Measurements from ENCODE around the gene CMC4. TPM values are rescaled to one million over a fixed set of nuclear protein-coding genes. Genes with fewer than 3 reads are reported as not detected.

CMC4 gene
- total and polyA plus RNA-seq, 4 donors, result 5.5 to 18.6 (median 12.3) TPM

- no peaks in the 10 kb centered on the region for H3K36me3 ChIP-seq (ENCODE audit: control insufficient read depth, insufficient read depth, low read length)
- DNase-seq (ENCODE audit: low read depth in 4 of 6, low spot score in 6 of 6), result no peak
- H3K27ac ChIP-seq (ENCODE audit: low read depth, low read length), result no peak overlapping the region
- WGBS (ENCODE audit: insufficient coverage), result no CpG with 5 or more reads among the region's 1 CpG
- no peaks in the 10 kb centered on the region for H3K9me3 ChIP-seq (ENCODE audit: control insufficient read depth, insufficient read depth, low read length)
- no peaks in the 10 kb centered on the region for H3K27me3 ChIP-seq (ENCODE audit: control insufficient read depth, insufficient read depth, low read length)
- no peak overlapping the region for H3K4me3 ChIP-seq (ENCODE audit: low read depth, low read length)
- peaks cover 4% of the 10 kb centered on the region for H3K4me1 ChIP-seq (ENCODE audit: control insufficient read depth, insufficient read depth, low read length)
Observed at GRCh38 chrX:155056471-155056870, 14.5 kb downstream of the CMC4 start.

GRCh38 chrX:155055494-155055893 is 15.4 kb downstream of the CMC4 start:
- no peaks in the 10 kb centered on the region for H3K36me3 ChIP-seq (ENCODE audit: control insufficient read depth, insufficient read depth, low read length)
- H3K4me1 ChIP-seq (ENCODE audit: control insufficient read depth, insufficient read depth, low read length), result peaks cover 4% of the 10 kb centered on the region
- no peaks in the 10 kb centered on the region for H3K27me3 ChIP-seq (ENCODE audit: control insufficient read depth, insufficient read depth, low read length)
- H3K27ac ChIP-seq (ENCODE audit: low read depth, low read length), result no peak overlapping the region
- no peaks in the 10 kb centered on the region for H3K9me3 ChIP-seq (ENCODE audit: control insufficient read depth, insufficient read depth, low read length)
- H3K4me3 ChIP-seq (ENCODE audit: low read depth, low read length), result no peak overlapping the region
- no peak for DNase-seq (ENCODE audit: low read depth in 4 of 6, low spot score in 6 of 6)
- no CpG with 5 or more reads among the region's 3 CpGs for WGBS (ENCODE audit: insufficient coverage)

GRCh38 chrX:155054255-155054654 is 16.7 kb downstream of the CMC4 start:
- Histone ChIP-seq H3K9me3 (ENCODE audit: control insufficient read depth, insufficient read depth, low read length) (no peaks in the 10 kb centered on the region), H3K27me3 (ENCODE audit: control insufficient read depth, insufficient read depth, low read length) (no peaks in the 10 kb centered on the region), H3K36me3 (ENCODE audit: control insufficient read depth, insufficient read depth, low read length) (no peaks in the 10 kb centered on the region), H3K27ac (ENCODE audit: low read depth, low read length) (no peak overlapping the region), H3K4me3 (ENCODE audit: low read depth, low read length) (no peak overlapping the region), H3K4me1 (ENCODE audit: control insufficient read depth, insufficient read depth, low read length) (peaks cover 4% of the 10 kb centered on the region)
- WGBS (ENCODE audit: insufficient coverage), result 50% methylated on average over 1 of the region's 4 CpGs
- DNase-seq (ENCODE audit: low read depth in 4 of 6, low spot score in 6 of 6), result no peak

- no peak for DNase-seq (ENCODE audit: low read depth in 4 of 6, low spot score in 6 of 6)
Observed at GRCh38 chrX:155053656-155054055, 17.3 kb downstream of the CMC4 start.

GRCh38 chrX:155052738-155053498 is 18.0 kb downstream of the CMC4 start:
- H3K36me3 ChIP-seq (ENCODE audit: control insufficient read depth, insufficient read depth, low read length), result no peaks in the 10 kb centered on the region
- no peak for DNase-seq (ENCODE audit: low read depth in 4 of 6, low spot score in 6 of 6)
- no peak overlapping the region for H3K27ac ChIP-seq (ENCODE audit: low read depth, low read length)
- H3K9me3 ChIP-seq (ENCODE audit: control insufficient read depth, insufficient read depth, low read length), result no peaks in the 10 kb centered on the region
- peaks cover 4% of the 10 kb centered on the region for H3K4me1 ChIP-seq (ENCODE audit: control insufficient read depth, insufficient read depth, low read length)
- no peak overlapping the region for H3K4me3 ChIP-seq (ENCODE audit: low read depth, low read length)
- 78% methylated on average over 4 of the region's 5 CpGs for WGBS (ENCODE audit: insufficient coverage)
- no peaks in the 10 kb centered on the region for H3K27me3 ChIP-seq (ENCODE audit: control insufficient read depth, insufficient read depth, low read length)

More at GRCh38 chrX:155053656-155054055, 17.3 kb downstream of the CMC4 start:
- Histone ChIP-seq H3K36me3 (ENCODE audit: control insufficient read depth, insufficient read depth, low read length) (no peaks in the 10 kb centered on the region), H3K4me1 (ENCODE audit: control insufficient read depth, insufficient read depth, low read length) (peaks cover 4% of the 10 kb centered on the region), H3K9me3 (ENCODE audit: control insufficient read depth, insufficient read depth, low read length) (no peaks in the 10 kb centered on the region), H3K27ac (ENCODE audit: low read depth, low read length) (no peak overlapping the region), H3K4me3 (ENCODE audit: low read depth, low read length) (no peak overlapping the region), H3K27me3 (ENCODE audit: control insufficient read depth, insufficient read depth, low read length) (no peaks in the 10 kb centered on the region)
- WGBS (ENCODE audit: insufficient coverage), result 75% methylated on average over 3 of the region's 3 CpGs

- H3K4me1 ChIP-seq (ENCODE audit: control insufficient read depth, insufficient read depth, low read length), result no peaks in the 10 kb centered on the region
- 23% methylated on average over 4 of the region's 9 CpGs for WGBS (ENCODE audit: insufficient coverage)
- DNase-seq (ENCODE audit: low read depth in 4 of 6, low spot score in 6 of 6), result peak in 2 of 6 donors; percentile 34 to 57
- H3K36me3 ChIP-seq (ENCODE audit: control insufficient read depth, insufficient read depth, low read length), result peaks cover 3% of the 10 kb centered on the region
- no peaks in the 10 kb centered on the region for H3K9me3 ChIP-seq (ENCODE audit: control insufficient read depth, insufficient read depth, low read length)
- H3K27me3 ChIP-seq (ENCODE audit: control insufficient read depth, insufficient read depth, low read length), result no peaks in the 10 kb centered on the region
- no peak overlapping the region for H3K27ac ChIP-seq (ENCODE audit: low read depth, low read length)
- no peak overlapping the region for H3K4me3 ChIP-seq (ENCODE audit: low read depth, low read length)
Observed at GRCh38 chrX:155048977-155049619, 21.8 kb downstream of the CMC4 start.

GRCh38 chrX:155046811-155047528 is 24.0 kb downstream of the CMC4 start:
- no peak for DNase-seq (ENCODE audit: low read depth in 4 of 6, low spot score in 6 of 6)
- WGBS (ENCODE audit: insufficient coverage), result 68% methylated on average over 3 of the region's 5 CpGs
- Histone ChIP-seq H3K27ac (ENCODE audit: low read depth, low read length) (no peak overlapping the region), H3K4me3 (ENCODE audit: low read depth, low read length) (no peak overlapping the region), H3K4me1 (ENCODE audit: control insufficient read depth, insufficient read depth, low read length) (no peaks in the 10 kb centered on the region), H3K27me3 (ENCODE audit: control insufficient read depth, insufficient read depth, low read length) (no peaks in the 10 kb centered on the region), H3K9me3 (ENCODE audit: control insufficient read depth, insufficient read depth, low read length) (no peaks in the 10 kb centered on the region), H3K36me3 (ENCODE audit: control insufficient read depth, insufficient read depth, low read length) (peaks cover 3% of the 10 kb centered on the region)

GRCh38 chrX:155046129-155046810 is 24.7 kb downstream of the CMC4 start:
- Histone ChIP-seq H3K4me1 (ENCODE audit: control insufficient read depth, insufficient read depth, low read length) (no peaks in the 10 kb centered on the region), H3K9me3 (ENCODE audit: control insufficient read depth, insufficient read depth, low read length) (no peaks in the 10 kb centered on the region), H3K36me3 (ENCODE audit: control insufficient read depth, insufficient read depth, low read length) (peaks cover 3% of the 10 kb centered on the region), H3K27ac (ENCODE audit: low read depth, low read length) (no peak overlapping the region), H3K27me3 (ENCODE audit: control insufficient read depth, insufficient read depth, low read length) (no peaks in the 10 kb centered on the region), H3K4me3 (ENCODE audit: low read depth, low read length) (no peak overlapping the region)
- WGBS (ENCODE audit: insufficient coverage), result 86% methylated on average over 3 of the region's 6 CpGs
- no peak for DNase-seq (ENCODE audit: low read depth in 4 of 6, low spot score in 6 of 6)

- Histone ChIP-seq H3K9me3 (ENCODE audit: control insufficient read depth, insufficient read depth, low read length) (no peaks in the 10 kb centered on the region), H3K36me3 (ENCODE audit: control insufficient read depth, insufficient read depth, low read length) (no peaks in the 10 kb centered on the region), H3K27me3 (ENCODE audit: control insufficient read depth, insufficient read depth, low read length) (no peaks in the 10 kb centered on the region), H3K27ac (ENCODE audit: low read depth, low read length) (no peak overlapping the region), H3K4me3 (ENCODE audit: low read depth, low read length) (no peak overlapping the region), H3K4me1 (ENCODE audit: control insufficient read depth, insufficient read depth, low read length) (no peaks in the 10 kb centered on the region)
- WGBS (ENCODE audit: insufficient coverage), result no CpG with 5 or more reads among the region's 4 CpGs
- DNase-seq (ENCODE audit: low read depth in 4 of 6, low spot score in 6 of 6), result no peak
Observed at GRCh38 chrX:155035688-155036087, 35.2 kb downstream of the CMC4 start.
